Hematopoietic multipotent progenitor cell treated with erythropoietin and hydrocortisone succinate and interleukin-3 and kit ligand, for 17 days (in vitro differentiated cells): Measurements from ENCODE around the gene ZBTB17.
A peak's percentile ranks its signal among the peaks of the same experiment; 100 is the strongest.
"Not testable (repeated sequence)": the region's sequence is repeated elsewhere in the genome, so short reads cannot be mapped to it uniquely, and the experiment has no call there.

Source experiments
- DNase-seq: peaks from one replicate; pipeline ENCODE4 v3.0.0-alpha.2; 2015; ENCODE audit warnings: low spot score

ZBTB17 gene

DNA sequence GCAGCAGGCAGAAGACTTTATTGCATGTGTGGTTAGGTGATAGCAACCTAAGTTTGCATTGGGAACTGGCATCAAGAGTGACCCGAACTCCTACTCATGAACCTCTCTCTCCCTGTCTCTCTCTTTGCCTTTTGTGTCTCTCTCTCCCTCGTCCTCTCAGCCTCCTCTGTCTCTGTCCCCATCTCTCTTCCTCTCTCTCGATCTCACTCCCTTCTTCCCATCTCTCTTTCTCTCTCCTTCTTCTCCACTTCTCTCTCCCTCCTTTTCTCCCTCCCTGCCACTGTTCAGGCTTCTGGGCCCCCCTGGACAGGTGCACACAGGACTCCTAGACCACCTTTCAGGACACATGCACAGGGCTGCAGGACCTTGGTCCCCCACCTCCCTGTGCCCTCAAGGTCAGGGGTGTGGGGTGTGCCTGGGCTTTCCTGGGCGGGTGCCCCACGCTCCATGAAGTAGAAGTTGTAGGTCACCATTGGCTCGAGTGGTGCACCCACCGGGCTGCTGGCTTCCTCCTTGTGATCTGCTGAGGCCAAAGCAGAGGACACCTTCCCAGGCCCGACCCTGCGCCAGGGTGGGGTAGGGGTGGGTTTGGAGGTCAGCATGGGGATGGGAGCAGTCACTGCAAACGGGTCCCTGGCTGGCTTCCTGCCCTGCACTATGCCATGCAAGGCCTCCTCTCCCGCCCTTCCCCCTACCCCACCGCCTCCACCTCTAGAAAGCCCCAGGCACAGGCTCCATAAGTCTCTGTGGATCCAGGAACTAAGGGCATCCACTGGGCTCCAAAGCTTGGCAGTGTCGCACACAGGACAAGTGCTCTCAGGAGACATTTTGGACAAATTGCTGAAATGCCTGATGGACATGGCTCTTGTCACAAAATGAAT, 13.2 kb upstream of the ZBTB17 start:
- no peak for DNase-seq

DNA sequence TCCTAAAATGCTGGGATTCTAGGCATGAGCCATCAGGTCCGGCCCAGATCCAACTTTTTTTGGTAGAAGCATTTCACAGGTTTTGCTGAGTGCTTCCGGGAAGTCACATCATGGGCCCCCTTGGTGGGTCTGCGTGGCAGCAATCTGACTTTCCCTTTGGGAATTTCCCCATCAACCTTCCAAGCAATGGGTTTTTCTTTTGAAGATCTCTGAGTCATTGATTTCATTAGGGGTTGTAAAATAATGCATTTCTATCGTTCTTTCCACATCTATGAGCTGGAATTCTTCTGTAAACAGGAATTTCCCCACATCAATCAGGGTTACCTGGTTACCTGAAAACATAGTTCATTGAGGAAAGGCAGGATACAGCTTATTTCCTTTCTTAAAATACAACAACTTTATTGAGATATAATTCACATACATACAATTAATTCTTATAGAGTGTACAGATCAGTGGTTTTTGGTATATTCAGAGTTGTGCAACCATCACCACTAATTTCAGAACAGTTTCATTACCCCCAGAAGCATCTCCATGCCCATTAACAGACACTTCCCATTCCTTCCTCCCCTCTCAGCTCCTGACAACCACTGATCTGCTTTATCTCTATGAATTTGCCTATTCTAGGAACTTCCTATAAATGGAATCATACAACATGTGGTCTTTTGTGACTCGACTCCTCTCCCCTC, 9.9 kb upstream of the ZBTB17 start:
- DNase-seq, result no peak

GRCh38 chr1:15983275-15983674, 7.4 kb upstream of the ZBTB17 start:
- DNase-seq, result no peak

GRCh38 chr1:15981679-15982078, 5.8 kb upstream of the ZBTB17 start:
- DNase-seq, result no peak

GRCh38 chr1:15977947-15978346, 2.0 kb upstream of the ZBTB17 start:
- not testable (repeated sequence) for DNase-seq

GRCh38 chr1:15975358-15975804, 520 bp downstream of the ZBTB17 start:
- DNase-seq, result peak; percentile 62

DNA sequence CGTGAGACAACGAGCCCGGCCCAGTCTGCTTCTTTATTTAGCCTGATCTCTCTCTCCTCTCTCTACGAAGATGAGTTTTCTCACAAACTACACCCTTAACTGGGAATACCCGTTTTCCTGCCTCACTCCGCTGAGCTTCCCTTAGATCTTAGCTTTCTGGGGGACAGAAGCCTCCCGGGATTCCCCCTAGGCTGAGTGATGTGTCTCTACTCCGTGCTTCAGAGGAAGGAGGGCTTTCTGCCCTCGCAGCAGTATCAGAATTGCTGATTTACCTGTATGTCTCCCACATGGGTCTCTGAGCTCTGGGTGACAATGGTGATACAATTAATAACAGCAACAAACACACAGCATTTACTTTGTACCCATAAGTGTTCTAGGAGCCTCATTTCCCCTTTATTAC, 1.0 kb downstream of the ZBTB17 start:
- no peak for DNase-seq

- no peak for DNase-seq
Observed at GRCh38 chr1:15973772-15974171, 2.1 kb downstream of the ZBTB17 start.

GRCh38 chr1:15972409-15972808, 3.5 kb downstream of the ZBTB17 start:
- DNase-seq, result no peak

DNA sequence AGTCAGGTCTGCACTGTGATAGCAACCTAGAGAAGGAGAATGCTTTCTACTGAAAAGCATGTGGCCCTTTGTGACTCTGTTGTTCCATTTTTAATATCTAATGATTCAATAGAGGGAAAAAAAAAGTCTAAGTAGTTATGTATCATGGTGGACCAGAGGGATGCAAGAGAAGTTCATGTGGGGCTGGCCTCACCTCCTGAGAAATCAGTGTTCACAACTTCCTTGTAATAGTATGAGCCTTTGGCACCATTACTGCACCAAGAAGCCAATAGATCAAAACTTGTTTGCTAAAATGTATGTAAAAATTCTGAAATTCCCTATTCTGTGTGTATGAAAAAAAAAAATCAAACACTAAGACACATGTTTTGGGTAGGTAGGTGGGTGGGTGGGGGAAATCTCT, 5.0 kb downstream of the ZBTB17 start:
- no peak for DNase-seq

DNA sequence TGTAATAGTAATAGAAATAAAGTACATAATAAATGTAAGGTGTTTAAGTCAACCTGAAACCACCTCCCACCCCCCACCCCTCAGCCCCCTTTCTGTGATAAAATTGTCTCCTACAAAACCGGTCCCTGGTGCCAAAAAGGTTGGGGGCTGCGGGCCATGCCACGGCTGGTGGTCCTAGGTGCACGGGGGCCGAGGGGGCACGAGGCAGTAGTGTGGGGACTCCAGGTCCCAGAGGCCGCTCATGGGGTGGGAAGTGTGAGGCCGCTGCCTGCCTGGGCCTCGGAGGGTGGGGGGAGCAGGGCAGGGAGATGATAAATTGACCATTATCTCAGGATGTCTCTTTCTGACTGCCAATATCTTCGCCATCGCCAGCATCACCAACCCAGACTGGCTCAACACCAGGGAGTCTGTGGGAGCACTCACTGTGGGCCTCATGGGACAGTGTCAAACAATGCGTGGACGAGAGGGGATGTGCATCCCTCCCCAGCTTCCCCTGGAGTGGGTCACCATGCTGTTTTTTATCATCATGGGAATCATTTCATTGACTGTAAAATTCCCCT, 6.5 kb downstream of the ZBTB17 start:
- no peak for DNase-seq

DNA sequence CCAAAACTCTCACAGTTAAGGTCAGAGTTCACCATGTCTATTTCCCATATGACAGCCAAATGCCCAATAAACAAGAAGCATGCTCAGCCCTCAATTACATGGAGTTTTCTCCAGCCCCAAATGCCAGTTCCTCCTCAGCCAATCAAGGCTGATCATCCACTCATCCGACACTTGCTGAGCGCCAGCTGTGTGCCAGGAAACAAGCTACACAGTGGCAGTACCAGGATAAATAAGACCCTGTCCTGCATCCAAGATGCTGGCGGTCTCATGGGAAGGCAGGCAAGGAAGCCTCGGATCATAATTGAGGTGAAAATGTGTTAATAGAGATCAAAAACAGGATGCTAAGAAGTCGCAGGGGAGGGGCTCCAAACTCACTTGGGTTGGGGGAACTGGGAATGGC, 7.7 kb downstream of the ZBTB17 start:
- no peak for DNase-seq

GRCh38 chr1:15966956-15967344, 9.0 kb downstream of the ZBTB17 start:
- DNase-seq, result no peak

GRCh38 chr1:15966081-15966955, 9.6 kb downstream of the ZBTB17 start:
- no peak for DNase-seq

- no peak for DNase-seq
Observed at GRCh38 chr1:15965228-15965767, 10.6 kb downstream of the ZBTB17 start.

GRCh38 chr1:15963968-15964648, 11.8 kb downstream of the ZBTB17 start:
- no peak for DNase-seq

- no peak for DNase-seq
Observed at GRCh38 chr1:15963363-15963967, 12.4 kb downstream of the ZBTB17 start.

- no peak for DNase-seq
Observed at GRCh38 chr1:15962671-15963362, 13.1 kb downstream of the ZBTB17 start.

- no peak for DNase-seq
Observed at GRCh38 chr1:15962176-15962575, 13.7 kb downstream of the ZBTB17 start.

GRCh38 chr1:15961492-15961891, 14.4 kb downstream of the ZBTB17 start:
- no peak for DNase-seq
